HepG2 (cell line): ENCODE measurements around the gene SURF1. TPM values are rescaled to one million over a fixed set of nuclear protein-coding genes. Genes with fewer than 3 reads are reported as not detected.

Experiments
- E2F1 ChIP-seq: sonication (generic); formaldehyde crosslinking; IDR thresholded peaks from 2 replicates; pipeline ENCODE4 v1.5.0; 2020; ENCODE audit warnings: missing genetic modification reagents
- GMEB2 ChIP-seq: IDR thresholded peaks from 2 replicates; pipeline ENCODE4 v1.6.1; 2016; ENCODE audit warnings: missing biosample characterization, missing genetic modification reagents, low read depth
- KDM4B ChIP-seq: sonication (generic); formaldehyde crosslinking; IDR thresholded peaks from 2 replicates; pipeline ENCODE4 v1.4.0; 2020; ENCODE audit warnings: missing genetic modification reagents
- MAFG ChIP-seq: sonication (generic); formaldehyde crosslinking; IDR thresholded peaks from 2 replicates; pipeline ENCODE4 v1.5.1; 2020; ENCODE audit warnings: mild to moderate bottlenecking, missing genetic modification reagents
- NFE2L2 ChIP-seq: fragments of 150-350 bp; IDR thresholded peaks from 2 replicates; pipeline ENCODE4 v1.6.1; 2014; ENCODE audit warnings: low read length
- PAF1 ChIP-seq: IDR thresholded peaks from 2 replicates; pipeline ENCODE4 v1.6.1; 2016; ENCODE audit warnings: missing genetic modification reagents, missing compliant biosample characterization
- PCBP2 ChIP-seq: fragments of 200-400 bp; formaldehyde crosslinking; optimal IDR thresholded peaks from 2 replicates; pipeline ENCODE3; 2018; ENCODE audit warnings: low read length, low read depth; ENCODE audit not compliant: poor library complexity, severe bottlenecking
- RARA ChIP-seq: IDR thresholded peaks from 2 replicates; pipeline ENCODE4 v1.6.1; 2016; ENCODE audit warnings: missing genetic modification reagents, missing compliant biosample characterization
- REXO4 ChIP-seq: sonication (generic); formaldehyde crosslinking; IDR thresholded peaks from 2 replicates; pipeline ENCODE4 v1.8.0; 2022; ENCODE audit warnings: missing genetic modification reagents, mild to moderate bottlenecking, borderline replicate concordance
- SOX13 ChIP-seq, 3 experiments: fragments of 450-650 bp in 1 of 3; sonication (generic) in 1 of 3; formaldehyde crosslinking in 1 of 3; IDR thresholded peaks in 2 of 3; conservative IDR thresholded peaks in 1 of 3; 2 replicates each; pipeline versions ENCODE4 v1.5.0 to v1.6.1; 2016 to 2020; ENCODE audit warnings: antibody characterized with exemption in 1 of 3, mild to moderate bottlenecking in 1 of 3, missing compliant biosample characterization in 1 of 3, missing genetic modification reagents in 1 of 3, moderate library complexity in 1 of 3
- SP140L ChIP-seq: sonication (generic); formaldehyde crosslinking; IDR thresholded peaks from 2 replicates; pipeline ENCODE4 v1.4.0; 2020; ENCODE audit warnings: missing genetic modification reagents, borderline replicate concordance
- TRIM24 ChIP-seq: sonication (generic); formaldehyde crosslinking; IDR thresholded peaks from 2 replicates; pipeline ENCODE4 v1.8.0; 2022; ENCODE audit warnings: mild to moderate bottlenecking, missing genetic modification reagents
- ZBTB25 ChIP-seq: IDR thresholded peaks from 2 replicates; pipeline ENCODE4 v1.6.1; 2018; ENCODE audit warnings: missing genetic modification reagents
- ZBTB37 ChIP-seq: sonication (generic); formaldehyde crosslinking; IDR thresholded peaks from 2 replicates; pipeline ENCODE4 v1.4.0; 2020; ENCODE audit warnings: mild to moderate bottlenecking, missing genetic modification reagents
- ZKSCAN5 ChIP-seq: sonication (generic); formaldehyde crosslinking; IDR thresholded peaks from 2 replicates; pipeline ENCODE4 v1.5.1; 2020; ENCODE audit warnings: mild to moderate bottlenecking, missing genetic modification reagents
- ZMYM2 ChIP-seq: sonication (generic); formaldehyde crosslinking; IDR thresholded peaks from 2 replicates; pipeline ENCODE4 v1.8.0; 2022; ENCODE audit warnings: mild to moderate bottlenecking, missing genetic modification reagents
- ZNF574 ChIP-seq: sonication (generic); formaldehyde crosslinking; IDR thresholded peaks from 2 replicates; pipeline ENCODE4 v1.4.0; 2020; ENCODE audit warnings: missing genetic modification reagents
- ZNF761 ChIP-seq: sonication (generic); formaldehyde crosslinking; conservative IDR thresholded peaks from 2 replicates; pipeline ENCODE4 v1.4.0; 2020; ENCODE audit warnings: mild to moderate bottlenecking, missing genetic modification reagents
- ZNF770 ChIP-seq: sonication (generic); formaldehyde crosslinking; IDR thresholded peaks from 2 replicates; pipeline ENCODE4 v1.5.0; 2020; ENCODE audit warnings: mild to moderate bottlenecking, missing genetic modification reagents
- ZNF850 ChIP-seq: sonication (generic); formaldehyde crosslinking; conservative IDR thresholded peaks from 2 replicates; pipeline ENCODE4 v1.9.0; 2021; ENCODE audit warnings: mild to moderate bottlenecking, missing genetic modification reagents
- polyA plus RNA-seq, 8 experiments: library from polyadenylated mRNA; depleted of rRNA in 3 of 8; stranded (reverse) in 7 of 8; unstranded in 1 of 8; fragments of >200 nt; fragmentation: Illumina TruSeq in 4 of 8; extraction: Trizol in 4 of 8; gene quantifications; 2 replicates each; pipeline versions ENCODE4 v1.2.1 to v1.2.3, GENCODE V29; 2011 to 2016; ENCODE audit warnings: low read depth in 4 of 8, missing spikeins in 1 of 8, mixed read lengths in 1 of 8; ENCODE audit not compliant: insufficient read depth in 1 of 8
- total RNA-seq, 5 experiments: library from RNA; depleted of rRNA; stranded (reverse); fragments of >200 nt; fragmentation: Illumina TruSeq; extraction: Trizol; gene quantifications; 2 replicates each; pipeline ENCODE4 v1.2.3, GENCODE V29; 2016; ENCODE audit warnings: low read depth in 1 of 5

The SURF1 gene
- total and polyA plus RNA-seq, 2 of the 13 experiments (the other 11 are each of a cell fraction or from before 2014, with no cell fraction given), result 17.8 to 40.7 TPM

- TF ChIP-seq ZNF574 (CRISPR knock-in tag) (peak; percentile 39; the same call in 1 of the 2 replicates), ZNF850 (CRISPR knock-in tag) (no peak), ZNF770 (0 out of 2 replicates have a peak, but pooled peaks have one; percentile 0), PAF1 (no peak), ZBTB37 (no peak), ZBTB25 (CRISPR knock-in tag) (no peak), RARA (no peak), SP140L (CRISPR knock-in tag) (no peak), KDM4B (CRISPR knock-in tag) (no peak), SOX13 (IDR thresholded peaks at IDR 0.05) (no peak), SOX13 (CRISPR knock-in tag; conservative IDR thresholded peaks at IDR 0.05 in 1 of 2, IDR thresholded peaks at IDR 0.05 in 1 of 2) (peak in 1 of 2 experiments; percentile 15; a peak in 1 of 4 replicates), TRIM24 (no peak), NFE2L2 (no peak), REXO4 (no peak), ZNF761 (CRISPR knock-in tag) (no peak), ZKSCAN5 (CRISPR knock-in tag) (peak; percentile 61; the same call in 1 of the 2 replicates), E2F1 (no peak), PCBP2 (no peak), ZMYM2 (CRISPR knock-in tag) (no peak), GMEB2 (CRISPR knock-in tag) (no peak), MAFG (CRISPR knock-in tag) (no peak)
Observed at GRCh38 chr9:133377721-133378216, 21.5 kb upstream of the SURF1 start (continued).
